Activated CD8-positive, alpha-beta memory T cell treated with anti-CD3 and anti-CD28 coated beads, Interleukin-2, amount 50 U/mL, for 1 hour (primary cell): ENCODE results near the gene FBXL14.

Experiments
- DNase-seq: peaks from one replicate; pipeline ENCODE4 v3.0.0-alpha.2; 2020; ENCODE audit errors: extremely low read depth

Gene FBXL14

GRCh38 chr12:1593174-1594005 lies 991 bp downstream of the FBXL14 start:
- DNase-seq = no peak

- no peak for DNase-seq
Measured at GRCh38 chr12:1592444-1593173, 1.8 kb downstream of the FBXL14 start.

GRCh38 chr12:1591543-1591942 lies 2.8 kb downstream of the FBXL14 start:
- DNase-seq = no peak

- no peak for DNase-seq
Measured at GRCh38 chr12:1591034-1591433, 3.3 kb downstream of the FBXL14 start.

- no peak for DNase-seq
Measured at GRCh38 chr12:1590221-1590979, 4.0 kb downstream of the FBXL14 start.

- DNase-seq = no peak
Measured at GRCh38 chr12:1588575-1588947, 5.8 kb downstream of the FBXL14 start.

GRCh38 chr12:1587927-1588574 lies 6.3 kb downstream of the FBXL14 start:
- no peak for DNase-seq

GRCh38 chr12:1584326-1584725 lies 10.1 kb downstream of the FBXL14 start:
- DNase-seq = no peak

GRCh38 chr12:1583421-1584078 lies 10.8 kb downstream of the FBXL14 start:
- DNase-seq = no peak

GRCh38 chr12:1582709-1583050 lies 11.7 kb downstream of the FBXL14 start:
- no peak for DNase-seq

- DNase-seq = no peak
Measured at GRCh38 chr12:1581973-1582708, 12.2 kb downstream of the FBXL14 start.

GRCh38 chr12:1580526-1580925 lies 13.9 kb downstream of the FBXL14 start:
- no peak for DNase-seq

- no peak for DNase-seq
Measured at GRCh38 chr12:1579651-1580435, 14.5 kb downstream of the FBXL14 start.

GRCh38 chr12:1576410-1577241 lies 17.8 kb downstream of the FBXL14 start:
- no peak for DNase-seq

GRCh38 chr12:1575408-1576401 lies 18.7 kb downstream of the FBXL14 start:
- DNase-seq = no peak

- no peak for DNase-seq
Measured at GRCh38 chr12:1574865-1575259, 19.5 kb downstream of the FBXL14 start.

- no peak for DNase-seq
Measured at GRCh38 chr12:1573960-1574864, 20.2 kb downstream of the FBXL14 start.
